Activated CD8-positive, alpha-beta T cell treated with anti-CD3 and anti-CD28 coated beads for 36 hours (primary cell): Measurements from ENCODE around the gene AGPAT4. TPM values are rescaled to one million over a fixed set of nuclear protein-coding genes. Genes with fewer than 3 reads are reported as not detected.

ENCODE experiments used
- ATAC-seq: fragments of 200-7000 bp; cut with Tn5 transposase; one replicate; pipeline ENCODE4 v1.10.0; 2021; ENCODE audit warnings: mild to moderate bottlenecking, moderate library complexity
- CTCF ChIA-PET: fragments of 350-600 bp; sonication (Branson Sonifier 250); formaldehyde crosslinking; loops from one replicate; lab custom pipeline; 2021; ENCODE audit warnings: antibody characterized with exemption; lab: Charles Lee
- POLR2A ChIA-PET: fragments of 350-600 bp; sonication (Branson Sonifier 250); formaldehyde crosslinking; loops from one replicate; lab custom pipeline; 2021; ENCODE audit warnings: antibody characterized with exemption; lab: Charles Lee
- DNase-seq: peaks from one replicate; pipeline ENCODE4 v3.0.0-alpha.2; 2020
- H3K27ac Mint-ChIP-seq: one replicate; pipeline ENCODE4 v1.8.0; 2021; ENCODE audit warnings: mild to moderate bottlenecking, mixed read lengths
- H3K27me3 Mint-ChIP-seq: one replicate; pipeline ENCODE4 v1.8.0; 2021; ENCODE audit warnings: mixed read lengths
- H3K36me3 Mint-ChIP-seq: one replicate; pipeline ENCODE4 v1.8.0; 2021; ENCODE audit warnings: low read depth, mixed read lengths
- H3K4me1 Mint-ChIP-seq: one replicate; pipeline ENCODE4 v1.8.0; 2021; ENCODE audit warnings: low read depth, mixed read lengths
- H3K4me3 Mint-ChIP-seq: one replicate; pipeline ENCODE4 v1.8.0; 2021; ENCODE audit warnings: mild to moderate bottlenecking, moderate library complexity, mixed read lengths
- H3K9me3 Mint-ChIP-seq: one replicate; pipeline ENCODE4 v1.8.0; 2021; ENCODE audit warnings: mixed read lengths
- intact Hi-C: fragments of 100-400 bp; cut with micrococcal nuclease; formaldehyde crosslinking; loops from one replicate; pipeline ENCODE4 v1.10.0; 2022
- total RNA-seq, 2 experiments: library from RNA; stranded (reverse); gene quantifications; one replicate each; pipeline ENCODE4 v1.2.3, GENCODE V29; 2021
- TF ChIP-seq, protein P1 (sequence below): fragments of 200-600 bp; IDR thresholded peaks from one replicate; pipeline ENCODE4 v1.8.0; 2022; ENCODE audit warnings: antibody characterized with exemption, mild to moderate bottlenecking

Gene AGPAT4
- total RNA-seq, 2 experiments from 2014 or later: 3.5 to 4.7 TPM

DNA sequence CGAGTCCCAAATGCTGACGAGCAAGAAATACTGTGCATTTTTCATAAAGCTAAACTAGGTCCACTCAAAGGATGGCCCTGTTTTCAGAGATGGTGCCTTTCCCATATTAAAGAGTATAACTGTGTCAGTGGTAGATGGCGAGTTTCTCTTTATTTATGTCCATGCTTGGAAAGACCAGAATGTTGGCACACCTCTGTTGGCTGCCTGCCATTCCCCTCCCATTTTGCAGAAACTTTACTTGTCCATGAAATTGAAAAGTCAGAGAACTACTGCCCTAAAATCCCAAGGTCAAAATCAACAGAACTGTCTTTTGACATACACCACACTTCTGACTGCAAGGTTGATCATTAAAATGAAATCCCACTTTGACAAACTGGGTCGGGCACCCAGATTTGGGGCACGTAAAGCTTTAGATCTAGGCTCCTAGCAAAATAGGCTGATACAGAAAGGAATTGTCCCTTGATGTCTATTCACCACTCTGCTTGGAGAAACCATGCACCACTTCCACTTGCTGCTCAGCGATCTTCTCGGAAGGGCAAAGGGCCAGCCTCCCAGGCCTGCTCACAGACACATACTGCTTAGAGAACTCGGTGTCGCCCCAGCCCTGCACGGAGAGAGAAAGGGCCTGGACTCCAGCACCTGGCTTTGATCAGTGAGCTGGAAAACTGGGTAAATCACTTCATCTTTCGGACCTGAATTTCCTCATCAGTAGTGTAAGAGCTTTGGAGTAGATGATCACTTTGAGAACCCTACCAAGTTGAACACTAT, 130.0 kb downstream of the AGPAT4 start:
- TF ChIP-seq, protein P1, sequence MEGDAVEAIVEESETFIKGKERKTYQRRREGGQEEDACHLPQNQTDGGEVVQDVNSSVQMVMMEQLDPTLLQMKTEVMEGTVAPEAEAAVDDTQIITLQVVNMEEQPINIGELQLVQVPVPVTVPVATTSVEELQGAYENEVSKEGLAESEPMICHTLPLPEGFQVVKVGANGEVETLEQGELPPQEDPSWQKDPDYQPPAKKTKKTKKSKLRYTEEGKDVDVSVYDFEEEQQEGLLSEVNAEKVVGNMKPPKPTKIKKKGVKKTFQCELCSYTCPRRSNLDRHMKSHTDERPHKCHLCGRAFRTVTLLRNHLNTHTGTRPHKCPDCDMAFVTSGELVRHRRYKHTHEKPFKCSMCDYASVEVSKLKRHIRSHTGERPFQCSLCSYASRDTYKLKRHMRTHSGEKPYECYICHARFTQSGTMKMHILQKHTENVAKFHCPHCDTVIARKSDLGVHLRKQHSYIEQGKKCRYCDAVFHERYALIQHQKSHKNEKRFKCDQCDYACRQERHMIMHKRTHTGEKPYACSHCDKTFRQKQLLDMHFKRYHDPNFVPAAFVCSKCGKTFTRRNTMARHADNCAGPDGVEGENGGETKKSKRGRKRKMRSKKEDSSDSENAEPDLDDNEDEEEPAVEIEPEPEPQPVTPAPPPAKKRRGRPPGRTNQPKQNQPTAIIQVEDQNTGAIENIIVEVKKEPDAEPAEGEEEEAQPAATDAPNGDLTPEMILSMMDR: no peak
- intact Hi-C loops: loop anchor here (5.0 kb wide), 1 partner anchor 228 kb away; no protein-coding TSS in a partner anchor
- H3K36me3 Mint-ChIP-seq: peaks cover 1% of the 10 kb centered on the region
- no peak overlapping the region for H3K4me3 Mint-ChIP-seq
- ATAC-seq (no peak), DNase-seq (no peak)
- no peaks in the 10 kb centered on the region for H3K27me3 Mint-ChIP-seq
- ChIA-PET CTCF (no interaction called here), POLR2A (no interaction called here)
- no peaks in the 10 kb centered on the region for H3K9me3 Mint-ChIP-seq
- H3K27ac Mint-ChIP-seq: no peak overlapping the region
- H3K4me1 Mint-ChIP-seq: no peaks in the 10 kb centered on the region

DNA sequence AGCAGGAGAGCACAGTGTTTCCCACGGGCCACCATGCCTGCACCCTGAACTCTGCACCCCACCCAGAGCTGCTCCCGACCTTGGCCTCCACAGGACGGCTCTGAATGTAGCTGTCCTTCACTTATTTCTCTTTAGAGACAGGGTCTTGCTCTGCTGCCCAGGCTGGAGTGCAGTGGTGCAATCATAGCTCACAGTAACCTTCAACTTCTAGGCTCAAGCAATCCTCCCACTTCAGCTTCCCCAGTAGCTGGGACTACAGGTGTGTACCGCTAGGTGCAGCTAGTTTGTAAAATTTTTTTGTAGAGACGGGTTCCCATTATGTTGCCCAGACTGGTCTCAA, 130.9 kb downstream of the AGPAT4 start:
- Mint-ChIP-seq H3K36me3 (peaks cover 1% of the 10 kb centered on the region), H3K27ac (no peak overlapping the region), H3K27me3 (no peaks in the 10 kb centered on the region), H3K9me3 (no peaks in the 10 kb centered on the region), H3K4me1 (no peaks in the 10 kb centered on the region), H3K4me3 (no peak overlapping the region)
- no peak for ATAC-seq
- POLR2A ChIA-PET: no interaction called here
- intact Hi-C loops: loop anchor here (5.0 kb wide), 1 partner anchor 229 kb away; no protein-coding TSS in a partner anchor
- no peak for DNase-seq
- CTCF ChIA-PET: interaction anchor here (1.6 kb wide), 1 partner anchor 228 kb away, joined by 4 read pairs; no protein-coding TSS in a partner anchor
- TF ChIP-seq, protein P1: no peak

DNA sequence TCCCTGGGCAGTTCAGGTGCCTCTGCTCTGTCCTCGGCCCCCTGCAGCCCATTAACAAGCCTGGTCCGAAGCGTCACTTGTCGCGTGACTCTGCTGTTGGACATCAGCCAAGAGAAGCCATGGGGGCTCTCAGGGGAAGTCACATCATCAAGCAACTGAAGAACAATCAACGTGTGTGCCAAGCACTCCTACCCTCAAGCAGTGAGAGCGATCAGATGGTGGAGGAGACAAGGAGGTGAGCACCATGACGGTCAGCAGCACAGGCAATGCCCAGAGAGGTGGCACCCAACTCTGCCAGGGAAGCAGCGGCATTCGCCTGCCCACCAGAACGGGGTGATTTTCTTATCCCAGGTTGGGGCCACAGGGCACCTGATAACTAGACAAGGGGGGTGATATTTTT, 132.7 kb downstream of the AGPAT4 start:
- POLR2A ChIA-PET: no interaction called here
- TF ChIP-seq, protein P1: no peak
- CTCF ChIA-PET: interaction anchor here (1.1 kb wide), 1 partner anchor 230 kb away, joined by 3 read pairs; no protein-coding TSS in a partner anchor
- Mint-ChIP-seq H3K9me3 (no peaks in the 10 kb centered on the region), H3K36me3 (no peaks in the 10 kb centered on the region), H3K4me3 (no peak overlapping the region), H3K4me1 (no peaks in the 10 kb centered on the region), H3K27ac (no peak overlapping the region), H3K27me3 (no peaks in the 10 kb centered on the region)
- no peak for DNase-seq
- ATAC-seq: no peak
- intact Hi-C loops: loop anchor here (5.0 kb wide), 1 partner anchor 231 kb away; no protein-coding TSS in a partner anchor

DNA sequence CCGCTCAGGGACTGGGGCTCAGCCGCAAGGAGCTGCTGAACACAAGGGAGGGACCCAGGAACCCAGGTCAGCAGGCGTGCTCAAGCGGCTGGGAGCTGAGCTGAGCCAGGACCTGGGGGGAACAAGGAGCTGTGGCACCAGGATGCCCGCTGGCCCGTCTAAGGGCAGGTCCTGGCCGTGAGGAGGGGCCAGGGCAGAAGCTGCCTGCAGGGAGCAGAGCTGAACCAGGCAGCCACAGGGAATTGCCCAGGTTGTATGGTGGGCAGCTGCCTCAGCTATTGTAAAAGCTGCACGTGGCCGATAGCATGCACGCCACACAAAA, 133.3 kb downstream of the AGPAT4 start:
- H3K4me1 Mint-ChIP-seq: no peaks in the 10 kb centered on the region
- H3K27me3 Mint-ChIP-seq: no peaks in the 10 kb centered on the region
- ChIA-PET POLR2A (no interaction called here), CTCF (interaction anchor here (1.1 kb wide), 1 partner anchor 231 kb away, joined by 3 read pairs; no protein-coding TSS in a partner anchor)
- TF ChIP-seq, protein P1: no peak
- no peaks in the 10 kb centered on the region for H3K36me3 Mint-ChIP-seq
- ATAC-seq: no peak
- no peak overlapping the region for H3K4me3 Mint-ChIP-seq
- no peak overlapping the region for H3K27ac Mint-ChIP-seq
- intact Hi-C loops: loop anchor here (5.0 kb wide), 1 partner anchor 232 kb away; no protein-coding TSS in a partner anchor
- DNase-seq: no peak
- no peaks in the 10 kb centered on the region for H3K9me3 Mint-ChIP-seq
